GM23338 (cell line): Measurements from ENCODE around the gene C6orf89. TPM values are rescaled to one million over a fixed set of nuclear protein-coding genes. Genes with fewer than 3 reads are reported as not detected.

Source experiments
- ATAC-seq: fragments of 200-7000 bp; cut with Tn5 transposase; 3 replicates; pipeline ENCODE4 v1.9.1; 2020
- DNase-seq: peaks from one replicate; pipeline ENCODE4 v3.0.0-alpha.2; 2015; ENCODE audit warnings: low spot score
- H2AFZ ChIP-seq: fragments of 200-600 bp; sonication (generic); 2 replicates; pipeline ENCODE4 v1.8.0; 2016; ENCODE audit warnings: antibody characterized with exemption, mild to moderate bottlenecking, moderate library complexity
- H3F3A ChIP-seq: fragments of 200-600 bp; sonication (generic); replicated peaks from 2 replicates; pipeline ENCODE4 v1.8.0; 2017; ENCODE audit warnings: antibody characterized with exemption, mixed run types, low read depth
- H3K27ac ChIP-seq: fragments of 200-600 bp; sonication (generic); 2 replicates; pipeline ENCODE4 v1.6.1; 2016; ENCODE audit warnings: low read depth
- H3K27me3 ChIP-seq: fragments of 200-600 bp; sonication (generic); 2 replicates; pipeline ENCODE4 v1.8.0; 2016; ENCODE audit warnings: mild to moderate bottlenecking, mixed run types, moderate library complexity; ENCODE audit not compliant: insufficient read depth
- H3K36me3 ChIP-seq: fragments of 200-600 bp; sonication (generic); 2 replicates; pipeline ENCODE4 v1.8.0; 2016; ENCODE audit warnings: mild to moderate bottlenecking; ENCODE audit not compliant: insufficient read depth
- H3K4me1 ChIP-seq: fragments of 200-600 bp; sonication (generic); 2 replicates; pipeline ENCODE4 v1.8.0; 2016; ENCODE audit warnings: mild to moderate bottlenecking, moderate library complexity; ENCODE audit not compliant: insufficient read depth
- H3K4me2 ChIP-seq: fragments of 200-600 bp; sonication (generic); 2 replicates; pipeline ENCODE4 v1.7.1; 2017; ENCODE audit warnings: mixed run types
- H3K4me3 ChIP-seq: fragments of 200-600 bp; sonication (generic); 2 replicates; pipeline ENCODE4 v1.6.1; 2016; ENCODE audit warnings: mixed run types
- H3K79me2 ChIP-seq: fragments of 200-600 bp; sonication (generic); replicated peaks from 2 replicates; pipeline ENCODE4 v1.8.0; 2017; ENCODE audit warnings: mild to moderate bottlenecking; ENCODE audit not compliant: insufficient read depth
- H3K9me2 ChIP-seq: fragments of 200-600 bp; sonication (generic); 2 replicates; pipeline ENCODE4 v1.8.0; 2017; ENCODE audit not compliant: insufficient read depth
- H4K20me1 ChIP-seq: fragments of 200-600 bp; sonication (generic); replicated peaks from 2 replicates; pipeline ENCODE4 v1.8.0; 2017; ENCODE audit warnings: mild to moderate bottlenecking; ENCODE audit not compliant: insufficient read depth
- H3K27ac Mint-ChIP-seq: 2 replicates; pipeline ENCODE4 v1.8.0; 2020; ENCODE audit warnings: inconsistent platforms, mild to moderate bottlenecking, moderate library complexity, mixed read lengths
- H3K27me3 Mint-ChIP-seq: 3 replicates; pipeline ENCODE4 v1.8.0; 2022; ENCODE audit warnings: low read depth, mild to moderate bottlenecking, moderate library complexity, mixed read lengths, inconsistent platforms; ENCODE audit not compliant: insufficient read depth, poor library complexity
- H3K36me3 Mint-ChIP-seq: 3 replicates; pipeline ENCODE4 v1.8.0; 2021; ENCODE audit warnings: low read depth, mild to moderate bottlenecking, inconsistent platforms, moderate library complexity, mixed read lengths
- H3K4me1 Mint-ChIP-seq: 3 replicates; pipeline ENCODE4 v1.8.0; 2020; ENCODE audit warnings: mild to moderate bottlenecking, inconsistent platforms, mixed read lengths
- H3K4me3 Mint-ChIP-seq: 3 replicates; pipeline ENCODE4 v1.8.0; 2021; ENCODE audit warnings: moderate library complexity, mild to moderate bottlenecking, inconsistent platforms, mixed read lengths
- H3K9me3 Mint-ChIP-seq: 3 replicates; pipeline ENCODE4 v1.8.0; 2020; ENCODE audit warnings: moderate library complexity, mild to moderate bottlenecking, inconsistent platforms, mixed read lengths
- EZH2phosphoT487 ChIP-seq: fragments of 200-600 bp; sonication (generic); IDR thresholded peaks from one replicate; pipeline ENCODE4 v1.8.1; 2018; ENCODE audit warnings: antibody characterized with exemption; ENCODE audit not compliant: unreplicated experiment
- JUNB ChIP-seq: IDR thresholded peaks from one replicate; pipeline ENCODE4 v1.6.1; 2016; ENCODE audit warnings: antibody characterized with exemption; ENCODE audit not compliant: unreplicated experiment
- NANOG ChIP-seq: IDR thresholded peaks from 2 replicates; pipeline ENCODE4 v1.6.1; 2016; ENCODE audit warnings: antibody characterized with exemption, borderline replicate concordance
- ZNF331 ChIP-seq: fragments of 250-450 bp; sonication (Bioruptor Pico); IDR thresholded peaks from 2 replicates; pipeline ENCODE4 v1.5.0; 2020; ENCODE audit warnings: low read depth, mild to moderate bottlenecking, moderate library complexity
- polyA plus RNA-seq: library from polyadenylated mRNA; unstranded; fragments of >200 nt; fragmentation: Nextera tagmentation; extraction: Ambion mirVana; gene quantifications from 2 replicates; pipeline ENCODE4 v1.2.1, GENCODE V29; 2016
- total RNA-seq: library from RNA; depleted of rRNA; stranded (reverse); fragments of >200 nt; shearing (Covaris generic); gene quantifications from 2 replicates; pipeline ENCODE4 v1.2.3, GENCODE V29; 2014
- TF ChIP-seq, protein P1 (sequence below): fragments of 250-450 bp; sonication (Bioruptor Pico); IDR thresholded peaks from 2 replicates; pipeline ENCODE4 v1.5.0; 2020; ENCODE audit warnings: mild to moderate bottlenecking, moderate library complexity
- TF ChIP-seq, protein P2 (sequence below): IDR thresholded peaks from 2 replicates; pipeline ENCODE4 v1.6.1; 2016; ENCODE audit warnings: antibody characterized with exemption

Gene C6orf89
- total and polyA plus RNA-seq, 2 experiments from 2014 or later, result 3.7 to 7.9 TPM

DNA sequence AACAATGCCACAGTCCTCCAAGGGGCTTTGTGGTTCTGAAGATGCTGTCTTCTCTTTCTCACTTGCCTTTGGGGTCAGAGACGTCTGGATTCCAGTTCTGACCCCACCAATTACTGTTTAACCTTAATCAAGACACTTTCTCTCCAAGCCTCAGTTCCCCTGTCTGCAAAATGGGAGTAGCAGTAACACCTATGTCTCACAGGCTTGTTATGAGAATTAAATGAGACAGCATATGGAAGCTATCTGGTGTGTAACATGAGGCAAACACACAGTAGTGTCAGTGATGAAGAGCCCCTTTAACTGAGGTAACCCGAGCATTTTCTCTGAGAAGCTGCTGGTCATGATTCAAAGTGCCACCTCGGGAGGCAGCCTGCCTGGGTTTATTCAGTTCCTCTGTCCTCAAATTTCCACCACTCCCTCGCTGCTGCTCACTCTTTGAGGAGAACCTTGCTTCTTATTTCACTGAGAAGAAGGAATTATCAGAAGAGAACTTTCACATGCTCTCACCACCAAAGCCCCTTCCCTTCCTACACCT, 22.8 kb upstream of the C6orf89 start (continued):
- TF ChIP-seq, protein P1, sequence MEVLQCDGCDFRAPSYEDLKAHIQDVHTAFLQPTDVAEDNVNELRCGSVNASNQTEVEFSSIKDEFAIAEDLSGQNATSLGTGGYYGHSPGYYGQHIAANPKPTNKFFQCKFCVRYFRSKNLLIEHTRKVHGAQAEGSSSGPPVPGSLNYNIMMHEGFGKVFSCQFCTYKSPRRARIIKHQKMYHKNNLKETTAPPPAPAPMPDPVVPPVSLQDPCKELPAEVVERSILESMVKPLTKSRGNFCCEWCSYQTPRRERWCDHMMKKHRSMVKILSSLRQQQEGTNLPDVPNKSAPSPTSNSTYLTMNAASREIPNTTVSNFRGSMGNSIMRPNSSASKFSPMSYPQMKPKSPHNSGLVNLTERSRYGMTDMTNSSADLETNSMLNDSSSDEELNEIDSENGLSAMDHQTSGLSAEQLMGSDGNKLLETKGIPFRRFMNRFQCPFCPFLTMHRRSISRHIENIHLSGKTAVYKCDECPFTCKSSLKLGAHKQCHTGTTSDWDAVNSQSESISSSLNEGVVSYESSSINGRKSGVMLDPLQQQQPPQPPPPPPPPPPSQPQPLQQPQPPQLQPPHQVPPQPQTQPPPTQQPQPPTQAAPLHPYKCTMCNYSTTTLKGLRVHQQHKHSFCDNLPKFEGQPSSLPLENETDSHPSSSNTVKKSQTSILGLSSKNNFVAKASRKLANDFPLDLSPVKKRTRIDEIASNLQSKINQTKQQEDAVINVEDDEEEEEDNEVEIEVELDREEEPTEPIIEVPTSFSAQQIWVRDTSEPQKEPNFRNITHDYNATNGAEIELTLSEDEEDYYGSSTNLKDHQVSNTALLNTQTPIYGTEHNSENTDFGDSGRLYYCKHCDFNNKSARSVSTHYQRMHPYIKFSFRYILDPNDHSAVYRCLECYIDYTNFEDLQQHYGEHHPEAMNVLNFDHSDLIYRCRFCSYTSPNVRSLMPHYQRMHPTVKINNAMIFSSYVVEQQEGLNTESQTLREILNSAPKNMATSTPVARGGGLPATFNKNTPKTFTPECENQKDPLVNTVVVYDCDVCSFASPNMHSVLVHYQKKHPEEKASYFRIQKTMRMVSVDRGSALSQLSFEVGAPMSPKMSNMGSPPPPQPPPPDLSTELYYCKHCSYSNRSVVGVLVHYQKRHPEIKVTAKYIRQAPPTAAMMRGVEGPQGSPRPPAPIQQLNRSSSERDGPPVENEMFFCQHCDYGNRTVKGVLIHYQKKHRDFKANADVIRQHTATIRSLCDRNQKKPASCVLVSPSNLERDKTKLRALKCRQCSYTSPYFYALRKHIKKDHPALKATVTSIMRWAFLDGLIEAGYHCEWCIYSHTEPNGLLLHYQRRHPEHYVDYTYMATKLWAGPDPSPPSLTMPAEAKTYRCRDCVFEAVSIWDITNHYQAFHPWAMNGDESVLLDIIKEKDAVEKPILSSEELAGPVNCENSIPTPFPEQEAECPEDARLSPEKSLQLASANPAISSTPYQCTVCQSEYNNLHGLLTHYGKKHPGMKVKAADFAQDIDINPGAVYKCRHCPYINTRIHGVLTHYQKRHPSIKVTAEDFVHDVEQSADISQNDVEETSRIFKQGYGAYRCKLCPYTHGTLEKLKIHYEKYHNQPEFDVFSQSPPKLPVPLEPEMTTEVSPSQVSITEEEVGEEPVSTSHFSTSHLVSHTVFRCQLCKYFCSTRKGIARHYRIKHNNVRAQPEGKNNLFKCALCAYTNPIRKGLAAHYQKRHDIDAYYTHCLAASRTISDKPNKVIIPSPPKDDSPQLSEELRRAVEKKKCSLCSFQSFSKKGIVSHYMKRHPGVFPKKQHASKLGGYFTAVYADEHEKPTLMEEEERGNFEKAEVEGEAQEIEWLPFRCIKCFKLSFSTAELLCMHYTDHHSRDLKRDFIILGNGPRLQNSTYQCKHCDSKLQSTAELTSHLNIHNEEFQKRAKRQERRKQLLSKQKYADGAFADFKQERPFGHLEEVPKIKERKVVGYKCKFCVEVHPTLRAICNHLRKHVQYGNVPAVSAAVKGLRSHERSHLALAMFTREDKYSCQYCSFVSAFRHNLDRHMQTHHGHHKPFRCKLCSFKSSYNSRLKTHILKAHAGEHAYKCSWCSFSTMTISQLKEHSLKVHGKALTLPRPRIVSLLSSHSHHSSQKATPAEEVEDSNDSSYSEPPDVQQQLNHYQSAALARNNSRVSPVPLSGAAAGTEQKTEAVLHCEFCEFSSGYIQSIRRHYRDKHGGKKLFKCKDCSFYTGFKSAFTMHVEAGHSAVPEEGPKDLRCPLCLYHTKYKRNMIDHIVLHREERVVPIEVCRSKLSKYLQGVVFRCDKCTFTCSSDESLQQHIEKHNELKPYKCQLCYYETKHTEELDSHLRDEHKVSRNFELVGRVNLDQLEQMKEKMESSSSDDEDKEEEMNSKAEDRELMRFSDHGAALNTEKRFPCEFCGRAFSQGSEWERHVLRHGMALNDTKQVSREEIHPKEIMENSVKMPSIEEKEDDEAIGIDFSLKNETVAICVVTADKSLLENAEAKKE, result no peak
- TF ChIP-seq ZNF331 (CRISPR knock-in tag) (no peak), JUNB (no peak), NANOG (no peak), EZH2phosphoT487 (no peak)

DNA sequence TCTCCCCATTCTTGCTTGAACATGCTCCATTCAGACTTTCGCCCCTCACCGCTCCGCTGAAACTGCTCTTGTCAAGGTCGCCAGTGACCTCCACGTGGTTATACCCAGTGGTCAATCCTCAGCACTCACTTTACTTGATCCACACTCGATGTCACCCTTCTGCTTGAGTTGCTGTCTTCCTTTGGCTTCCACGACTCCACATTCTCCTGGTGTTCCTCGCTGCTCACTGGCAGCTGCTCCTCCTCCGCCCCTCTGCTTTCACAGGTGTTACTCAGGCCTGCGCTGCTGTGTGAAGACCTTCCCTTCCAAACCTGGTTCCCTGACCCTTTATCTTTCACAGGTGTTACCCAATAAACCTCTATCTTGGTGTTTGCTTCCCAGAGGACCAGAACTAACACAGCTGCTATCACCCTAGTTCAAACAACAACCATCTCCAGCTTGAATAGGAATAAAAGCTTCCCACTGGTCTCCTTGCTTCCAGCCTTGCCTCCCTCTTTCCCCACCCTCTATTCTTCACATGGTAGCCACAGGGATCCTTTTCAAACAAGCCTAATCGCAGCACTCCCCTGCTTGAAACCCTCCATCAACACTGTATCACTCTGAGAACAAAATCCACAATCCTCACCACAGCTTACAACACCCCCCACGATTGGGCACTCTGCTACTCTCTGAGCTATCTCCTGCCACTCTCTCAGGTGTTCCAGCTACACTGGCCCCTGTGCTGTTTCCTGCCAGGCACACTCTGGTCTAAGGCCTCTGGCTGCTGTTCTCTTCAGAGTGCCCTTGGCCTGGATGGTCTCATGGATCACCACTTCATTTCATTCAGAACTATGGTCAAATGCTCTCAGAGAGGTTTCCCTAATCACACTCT, 21.8 kb upstream of the C6orf89 start:
- DNase-seq (no peak), ATAC-seq (peak; percentile 52)
- 0 out of 2 replicates have a peak, but pooled peaks cover 1% of the 10 kb centered on the region for H3F3A ChIP-seq
- H3K4me3 Mint-ChIP-seq, result no peak overlapping the region
- H3K27me3 ChIP-seq, result no peaks in the 10 kb centered on the region
- H3K36me3 ChIP-seq, result peaks cover 12% of the 10 kb centered on the region
- no peak overlapping the region for H3K4me3 ChIP-seq
- H3K27ac ChIP-seq, result no peak overlapping the region
- H3K9me3 Mint-ChIP-seq, result no peaks in the 10 kb centered on the region
- peaks cover 5% of the 10 kb centered on the region for H3K27me3 Mint-ChIP-seq
- H3K4me1 ChIP-seq, result peaks cover 8% of the 10 kb centered on the region
- peak overlapping the region; percentile 12 for H3K27ac Mint-ChIP-seq
- H3K79me2 ChIP-seq, result peaks cover 96% of the 10 kb centered on the region
- no peak overlapping the region for H3K4me2 ChIP-seq
- H3K9me2 ChIP-seq, result no peaks in the 10 kb centered on the region
- H2AFZ ChIP-seq, result no peak overlapping the region
- peaks cover 50% of the 10 kb centered on the region for H4K20me1 ChIP-seq
- H3K36me3 Mint-ChIP-seq, result peaks cover 62% of the 10 kb centered on the region
- H3K4me1 Mint-ChIP-seq, result peaks cover 54% of the 10 kb centered on the region
- TF ChIP-seq EZH2phosphoT487, result no peak
- TF ChIP-seq JUNB, result no peak
- no peak for TF ChIP-seq ZNF331 (CRISPR knock-in tag)
- TF ChIP-seq, protein P2, sequence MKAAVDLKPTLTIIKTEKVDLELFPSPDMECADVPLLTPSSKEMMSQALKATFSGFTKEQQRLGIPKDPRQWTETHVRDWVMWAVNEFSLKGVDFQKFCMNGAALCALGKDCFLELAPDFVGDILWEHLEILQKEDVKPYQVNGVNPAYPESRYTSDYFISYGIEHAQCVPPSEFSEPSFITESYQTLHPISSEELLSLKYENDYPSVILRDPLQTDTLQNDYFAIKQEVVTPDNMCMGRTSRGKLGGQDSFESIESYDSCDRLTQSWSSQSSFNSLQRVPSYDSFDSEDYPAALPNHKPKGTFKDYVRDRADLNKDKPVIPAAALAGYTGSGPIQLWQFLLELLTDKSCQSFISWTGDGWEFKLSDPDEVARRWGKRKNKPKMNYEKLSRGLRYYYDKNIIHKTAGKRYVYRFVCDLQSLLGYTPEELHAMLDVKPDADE, result no peak
- TF ChIP-seq, protein P1, result no peak
